B cell (primary cell): ENCODE measurements around the gene LBH. TPM values are rescaled to one million over a fixed set of nuclear protein-coding genes. Genes with fewer than 3 reads are reported as not detected.

Experiments used
- ATAC-seq: fragments of 200-7000 bp; cut with Tn5 transposase; one replicate; pipeline ENCODE4 v1.10.0; 2021; ENCODE audit warnings: low read depth, mild to moderate bottlenecking, moderate number of reproducible peaks, moderate library complexity
- CTCF ChIA-PET: fragments of 350-600 bp; sonication (Branson Sonifier 250); formaldehyde crosslinking; loops from one replicate; lab custom pipeline; 2021; ENCODE audit warnings: antibody characterized with exemption, inconsistent platforms; lab: Charles Lee
- POLR2A ChIA-PET: fragments of 350-600 bp; sonication (Branson Sonifier 250); formaldehyde crosslinking; loops from one replicate; lab custom pipeline; 2021; ENCODE audit warnings: antibody characterized with exemption; lab: Charles Lee
- DNase-seq: peaks from one replicate; pipeline ENCODE4 v3.0.0; 2013
- H2AFZ ChIP-seq: 2 replicates; pipeline ENCODE4 v1.6.1; 2012; ENCODE audit warnings: mild to moderate bottlenecking, low read depth, low read length; ENCODE audit not compliant: insufficient read depth, poor library complexity, severe bottlenecking
- H3K27ac ChIP-seq, 2 donors: 1 replicate in 1 of 2; 2 replicates in 1 of 2; pipeline ENCODE4 v1.5.1; 2012 to 2013; ENCODE audit warnings: low read length in 2 of 2, mild to moderate bottlenecking in 2 of 2, moderate library complexity in 1 of 2
- H3K27me3 ChIP-seq, 4 experiments: fragments of 200-600 bp in 1 of 4; sonication (generic) in 1 of 4; replicated peaks in 1 of 4; 1 replicate in 2 of 4; 2 replicates in 2 of 4; pipeline versions ENCODE4 v1.6.1 to v1.7.0; 2013 to 2016; ENCODE audit warnings: low read length in 3 of 4, mild to moderate bottlenecking in 2 of 4, mixed read lengths in 1 of 4, moderate library complexity in 1 of 4; ENCODE audit not compliant: insufficient read depth in 4 of 4, control insufficient read depth in 3 of 4; ENCODE audit errors: control extremely low read depth in 1 of 4
- H3K36me3 ChIP-seq, 2 experiments: replicated peaks in 1 of 2; 1 replicate in 1 of 2; 2 replicates in 1 of 2; pipeline versions ENCODE4 v1.6.1 to v1.7.1; 2013; ENCODE audit warnings: low read length in 1 of 2; ENCODE audit not compliant: insufficient read depth in 2 of 2, control insufficient read depth in 1 of 2; ENCODE audit errors: control extremely low read depth in 1 of 2, extremely low read depth in 1 of 2
- H3K4me1 ChIP-seq, 2 donors: fragments of 200-600 bp in 1 of 2; sonication (generic) in 1 of 2; 1 replicate in 1 of 2; 2 replicates in 1 of 2; pipeline versions ENCODE4 v1.5.1 to v1.6.1; 2013 to 2017; ENCODE audit warnings: low read length in 2 of 2; ENCODE audit not compliant: control insufficient read depth in 2 of 2, insufficient read depth in 2 of 2
- H3K4me2 ChIP-seq: replicated peaks from 2 replicates; pipeline ENCODE3; 2012; ENCODE audit warnings: mild to moderate bottlenecking, low read depth, low read length; ENCODE audit not compliant: poor library complexity, severe bottlenecking
- H3K4me3 ChIP-seq, 5 experiments: fragments of 200-600 bp in 1 of 5; sonication (generic) in 1 of 5; 1 replicate in 3 of 5; 2 replicates in 2 of 5; pipeline versions ENCODE4 v1.5.1 to v1.7.0; 2011 to 2016; ENCODE audit warnings: low read length in 4 of 5, mild to moderate bottlenecking in 4 of 5, low read depth in 2 of 5, control low read depth in 1 of 5, moderate library complexity in 1 of 5; ENCODE audit not compliant: insufficient read depth in 1 of 5; ENCODE audit errors: control extremely low read depth in 1 of 5, extremely low read depth in 1 of 5
- H3K79me2 ChIP-seq: fragments of 200-600 bp; sonication (generic); one replicate; pipeline ENCODE4 v1.6.0; 2016; ENCODE audit warnings: low read length; ENCODE audit not compliant: control insufficient read depth, insufficient read depth
- H3K9ac ChIP-seq: fragments of 200-600 bp; sonication (generic); 2 replicates; pipeline ENCODE4 v1.6.1; 2017; ENCODE audit warnings: mild to moderate bottlenecking, low read length, moderate library complexity
- H3K9me3 ChIP-seq, 3 donors: one replicate each; pipeline versions ENCODE4 v1.6.1 to v1.7.1; 2013; ENCODE audit warnings: low read length in 2 of 3; ENCODE audit not compliant: control insufficient read depth in 2 of 3, insufficient read depth in 1 of 3; ENCODE audit errors: control extremely low read depth in 1 of 3
- H4K20me1 ChIP-seq: 2 replicates; pipeline ENCODE4 v1.6.0; 2012; ENCODE audit warnings: mild to moderate bottlenecking, low read length; ENCODE audit not compliant: insufficient read depth, control insufficient read depth, poor library complexity, severe bottlenecking
- H3K27ac Mint-ChIP-seq: one replicate; pipeline ENCODE4 v1.8.0; 2021; ENCODE audit warnings: mixed read lengths
- H3K27me3 Mint-ChIP-seq: one replicate; pipeline ENCODE4 v1.8.0; 2021; ENCODE audit warnings: mixed read lengths
- H3K4me1 Mint-ChIP-seq: one replicate; pipeline ENCODE4 v1.8.0; 2021; ENCODE audit warnings: mixed read lengths
- H3K4me3 Mint-ChIP-seq: one replicate; pipeline ENCODE4 v1.8.0; 2021; ENCODE audit warnings: mixed read lengths
- H3K9me3 Mint-ChIP-seq: one replicate; pipeline ENCODE4 v1.8.0; 2022; ENCODE audit warnings: mixed read lengths; ENCODE audit not compliant: insufficient read depth
- CTCF ChIP-seq: fragments of 200-600 bp; IDR thresholded peaks from one replicate; pipeline ENCODE4 v1.8.0; 2022; ENCODE audit warnings: antibody characterized with exemption, mild to moderate bottlenecking
- EZH2 ChIP-seq: IDR thresholded peaks from 2 replicates; pipeline ENCODE4 v1.6.1; 2012; ENCODE audit warnings: borderline replicate concordance, low read depth, mild to moderate bottlenecking, moderate library complexity, low read length; ENCODE audit not compliant: insufficient read depth, poor library complexity, severe bottlenecking
- WGBS: methylation state at CpG from one replicate; pipeline ENCODE4 v1.1.5; 2013; ENCODE audit warnings: missing lambda C conversion rate; ENCODE audit not compliant: insufficient coverage; 5-methylcytosine and 5-hydroxymethylcytosine counted together
- intact Hi-C: fragments of 100-400 bp; cut with micrococcal nuclease; formaldehyde crosslinking; loops from one replicate; pipeline ENCODE4 v1.10.0; 2022
- polyA plus RNA-seq: library from polyadenylated mRNA; depleted of rRNA; stranded (reverse); fragments of >200 nt; gene quantifications from 2 replicates; pipeline ENCODE4 v1.2.3, GENCODE V29; 2012
- total RNA-seq, 2 donors: library from RNA; stranded (reverse); fragments of 120-200 nt in 1 of 2; gene quantifications; 1 replicate in 1 of 2; 2 replicates in 1 of 2; pipeline versions ENCODE4 v1.2.3 to v1.2.4, GENCODE V29; 2013 to 2022

LBH gene
- total and polyA plus RNA-seq, 2 donors (not counting 1 experiment from before 2014, with no cell fraction given): 158 to 201 TPM

GRCh38 chr2:30253873-30254684, 22.7 kb downstream of the LBH start:
- H3K36me3 ChIP-seq: peaks cover 0 to 84% of the 10 kb centered on the region in 2 experiments
- no peak overlapping the region for H3K4me3 Mint-ChIP-seq
- POLR2A ChIA-PET: interaction anchor here (1.5 kb wide), 1 partner anchor 22 kb away, joined by 6 read pairs; no protein-coding TSS in a partner anchor

More at GRCh38 chr2:30253873-30254684, 22.7 kb downstream of the LBH start:
- CTCF ChIA-PET: interaction anchor here (0.9 to 1.7 kb wide), 8 partner anchors 10 to 457 kb away, joined by 3 to 5 read pairs (median 4); no protein-coding TSS in a partner anchor
- no peaks in the 10 kb centered on the region for H3K27me3 ChIP-seq
- H3K4me1 Mint-ChIP-seq: peaks cover 63% of the 10 kb centered on the region
- TF ChIP-seq CTCF: no peak
- TF ChIP-seq EZH2: no peak
- H3K4me1 ChIP-seq: peaks cover 37 to 57% of the 10 kb centered on the region in 2 donors
- ATAC-seq (no peak), DNase-seq (no peak)
- peak overlapping the region in 1 of 2 donors; percentile 79 for H3K27ac ChIP-seq
- H3K4me2 ChIP-seq: no peak overlapping the region
- no peak overlapping the region for H3K9ac ChIP-seq
- no peak overlapping the region for H3K4me3 ChIP-seq
- no peaks in the 10 kb centered on the region for H3K9me3 ChIP-seq
- H3K27me3 Mint-ChIP-seq: no peaks in the 10 kb centered on the region
- H2AFZ ChIP-seq: no peak overlapping the region
- peak overlapping the region; percentile 63 for H3K27ac Mint-ChIP-seq
- intact Hi-C loops: no loop called here
- peaks cover 94% of the 10 kb centered on the region for H4K20me1 ChIP-seq
- 98% methylated on average over 5 of the region's 9 CpGs for WGBS
- H3K9me3 Mint-ChIP-seq: no peaks in the 10 kb centered on the region
- peaks cover 90% of the 10 kb centered on the region for H3K79me2 ChIP-seq
